Measurements from ENCODE around the gene IL17RD.

Gene IL17RD

GRCh38 chr3:57158813-57159738, 6.1 kb downstream of the IL17RD start:
- no peak for DNase-seq

GRCh38 chr3:57158325-57158724, 6.8 kb downstream of the IL17RD start:
- DNase-seq: no peak

- no peak for DNase-seq
These were observed 7.6 kb downstream of the IL17RD start for GRCh38 chr3:57157545-57157944.

- DNase-seq: no peak
These were observed 9.9 kb downstream of the IL17RD start for GRCh38 chr3:57155310-57155643.

- DNase-seq: no peak
These were observed 10.5 kb downstream of the IL17RD start for GRCh38 chr3:57154470-57155309.

- no peak for DNase-seq
These were observed 12.7 kb downstream of the IL17RD start for GRCh38 chr3:57152151-57153143.

- DNase-seq: no peak
These were observed 13.4 kb downstream of the IL17RD start for GRCh38 chr3:57151749-57152148.

- DNase-seq: no peak
These were observed 14.1 kb downstream of the IL17RD start for GRCh38 chr3:57151021-57151449.

- no peak for DNase-seq
These were observed 15.0 kb downstream of the IL17RD start for GRCh38 chr3:57150113-57150581.

GRCh38 chr3:57147071-57147470, 18.1 kb downstream of the IL17RD start:
- DNase-seq: no peak

GRCh38 chr3:57145852-57146251, 19.3 kb downstream of the IL17RD start:
- no peak for DNase-seq

GRCh38 chr3:57144952-57145351, 20.2 kb downstream of the IL17RD start:
- no peak for DNase-seq

- no peak for DNase-seq
These were observed 21.2 kb downstream of the IL17RD start for GRCh38 chr3:57143886-57144459.

GRCh38 chr3:57142411-57142723, 22.8 kb downstream of the IL17RD start:
- no peak for DNase-seq

- DNase-seq: no peak
These were observed 23.3 kb downstream of the IL17RD start for GRCh38 chr3:57141719-57142410.

- no peak for DNase-seq
These were observed 24.3 kb downstream of the IL17RD start for GRCh38 chr3:57140894-57141293.

GRCh38 chr3:57135964-57136719, 29.0 kb downstream of the IL17RD start:
- no peak for DNase-seq

- DNase-seq: no peak
These were observed 32.0 kb downstream of the IL17RD start for GRCh38 chr3:57133157-57133556.

- no peak for DNase-seq
These were observed 32.5 kb downstream of the IL17RD start for GRCh38 chr3:57132674-57133073.

GRCh38 chr3:57131210-57131588, 34.0 kb downstream of the IL17RD start:
- DNase-seq: no peak

All from central memory CD4-positive, alpha-beta T cell (primary cell).